Tibial nerve (tissue), 4 donors: Measurements from ENCODE around the gene RBP7.

Experiments
- EP300 ChIP-seq, 2 donors: sonication (generic); formaldehyde crosslinking; IDR thresholded peaks; one replicate each; pipeline ENCODE4 v1.6.1; 2017; ENCODE audit warnings: antibody characterized with exemption in 2 of 2, mild to moderate bottlenecking in 1 of 2
- POLR2A ChIP-seq, 2 donors: fragments of 450-650 bp; IDR thresholded peaks; one replicate each; pipeline ENCODE4 v1.6.1; 2017; ENCODE audit warnings: antibody characterized with exemption in 2 of 2, mild to moderate bottlenecking in 2 of 2, moderate library complexity in 2 of 2
- TF ChIP-seq, protein P1 (sequence below), 5 experiments: fragments of 200-600 bp in 3 of 5; fragments of 450-650 bp in 2 of 5; sonication (generic) in 3 of 5; IDR thresholded peaks; one replicate each; pipeline ENCODE4 v1.5.1; 2016 to 2019; ENCODE audit warnings: antibody characterized with exemption in 5 of 5, mild to moderate bottlenecking in 3 of 5, moderate library complexity in 2 of 5

- TF ChIP-seq POLR2A (IDR thresholded peaks at IDR 0.05), result no peak
- no peak for TF ChIP-seq EP300 (IDR thresholded peaks at IDR 0.05)
- TF ChIP-seq, protein P1, sequence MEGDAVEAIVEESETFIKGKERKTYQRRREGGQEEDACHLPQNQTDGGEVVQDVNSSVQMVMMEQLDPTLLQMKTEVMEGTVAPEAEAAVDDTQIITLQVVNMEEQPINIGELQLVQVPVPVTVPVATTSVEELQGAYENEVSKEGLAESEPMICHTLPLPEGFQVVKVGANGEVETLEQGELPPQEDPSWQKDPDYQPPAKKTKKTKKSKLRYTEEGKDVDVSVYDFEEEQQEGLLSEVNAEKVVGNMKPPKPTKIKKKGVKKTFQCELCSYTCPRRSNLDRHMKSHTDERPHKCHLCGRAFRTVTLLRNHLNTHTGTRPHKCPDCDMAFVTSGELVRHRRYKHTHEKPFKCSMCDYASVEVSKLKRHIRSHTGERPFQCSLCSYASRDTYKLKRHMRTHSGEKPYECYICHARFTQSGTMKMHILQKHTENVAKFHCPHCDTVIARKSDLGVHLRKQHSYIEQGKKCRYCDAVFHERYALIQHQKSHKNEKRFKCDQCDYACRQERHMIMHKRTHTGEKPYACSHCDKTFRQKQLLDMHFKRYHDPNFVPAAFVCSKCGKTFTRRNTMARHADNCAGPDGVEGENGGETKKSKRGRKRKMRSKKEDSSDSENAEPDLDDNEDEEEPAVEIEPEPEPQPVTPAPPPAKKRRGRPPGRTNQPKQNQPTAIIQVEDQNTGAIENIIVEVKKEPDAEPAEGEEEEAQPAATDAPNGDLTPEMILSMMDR (IDR thresholded peaks at IDR 0.05), result no peak
Observed at GRCh38 chr1:10057796-10058195, 60.8 kb downstream of the RBP7 start.
